ENCODE measurements around the gene PDE6C. TPM values are rescaled to one million over a fixed set of nuclear protein-coding genes. Genes with fewer than 3 reads are reported as not detected.

The PDE6C gene
- total RNA-seq, 1 donor from 2014 or later = not detected

DNA sequence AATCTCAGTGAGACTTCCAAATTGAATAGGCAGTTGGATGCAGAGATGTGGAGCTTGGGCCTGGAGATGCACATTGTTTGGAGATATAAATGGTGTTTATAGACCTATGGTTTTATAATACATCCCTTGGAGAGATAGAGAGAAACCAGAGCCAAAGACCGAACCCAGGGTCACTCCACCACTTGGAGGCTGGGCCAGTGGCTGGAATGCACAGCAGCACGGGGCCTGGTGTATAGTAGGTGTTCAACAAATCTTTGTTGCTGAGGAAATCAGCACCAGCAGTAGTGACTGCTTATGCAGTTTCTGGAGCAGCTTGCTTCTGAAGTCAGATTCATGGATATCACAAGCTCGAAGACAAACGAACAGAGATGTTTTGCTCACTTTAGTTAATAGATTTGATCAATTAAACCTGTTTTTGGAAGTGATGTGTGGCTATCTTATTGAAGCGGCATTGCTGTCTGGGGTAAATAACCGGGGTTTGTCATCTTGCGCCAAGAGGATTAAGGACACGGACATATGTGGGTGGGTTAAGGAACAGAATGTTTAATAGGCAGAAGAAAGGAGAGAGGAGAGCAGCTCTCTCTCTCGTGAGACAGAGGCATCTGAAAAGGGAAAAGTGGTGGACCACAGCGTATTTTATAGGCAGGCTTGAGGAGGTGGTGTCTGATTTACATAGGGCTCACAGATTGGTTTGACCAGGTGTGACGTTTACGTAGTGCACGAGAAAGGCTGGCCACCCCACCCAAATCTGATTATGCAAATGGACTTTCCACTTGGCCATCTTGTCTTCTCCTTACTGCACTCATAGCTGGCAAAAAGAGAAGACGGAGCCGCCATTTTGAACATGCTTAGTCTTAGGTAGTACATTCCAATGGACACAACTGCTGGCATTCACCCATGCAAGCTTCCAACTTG, 22.4 kb upstream of the PDE6C start:
- Mint-ChIP-seq H3K9me3 (no peaks in the 10 kb centered on the region), H3K4me3 (no peak overlapping the region), H3K27ac (no peak overlapping the region), H3K36me3 (no peaks in the 10 kb centered on the region), H3K27me3 (peaks cover 22% of the 10 kb centered on the region), H3K4me1 (ENCODE audit: unreplicated experiment) (peaks cover 4% of the 10 kb centered on the region)
- DNase-seq (ENCODE audit: extremely low spot score, unreplicated experiment) = no peak
- TF ChIP-seq, protein P1, sequence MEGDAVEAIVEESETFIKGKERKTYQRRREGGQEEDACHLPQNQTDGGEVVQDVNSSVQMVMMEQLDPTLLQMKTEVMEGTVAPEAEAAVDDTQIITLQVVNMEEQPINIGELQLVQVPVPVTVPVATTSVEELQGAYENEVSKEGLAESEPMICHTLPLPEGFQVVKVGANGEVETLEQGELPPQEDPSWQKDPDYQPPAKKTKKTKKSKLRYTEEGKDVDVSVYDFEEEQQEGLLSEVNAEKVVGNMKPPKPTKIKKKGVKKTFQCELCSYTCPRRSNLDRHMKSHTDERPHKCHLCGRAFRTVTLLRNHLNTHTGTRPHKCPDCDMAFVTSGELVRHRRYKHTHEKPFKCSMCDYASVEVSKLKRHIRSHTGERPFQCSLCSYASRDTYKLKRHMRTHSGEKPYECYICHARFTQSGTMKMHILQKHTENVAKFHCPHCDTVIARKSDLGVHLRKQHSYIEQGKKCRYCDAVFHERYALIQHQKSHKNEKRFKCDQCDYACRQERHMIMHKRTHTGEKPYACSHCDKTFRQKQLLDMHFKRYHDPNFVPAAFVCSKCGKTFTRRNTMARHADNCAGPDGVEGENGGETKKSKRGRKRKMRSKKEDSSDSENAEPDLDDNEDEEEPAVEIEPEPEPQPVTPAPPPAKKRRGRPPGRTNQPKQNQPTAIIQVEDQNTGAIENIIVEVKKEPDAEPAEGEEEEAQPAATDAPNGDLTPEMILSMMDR (conservative IDR thresholded peaks at IDR 0.05) = no peak

DNA sequence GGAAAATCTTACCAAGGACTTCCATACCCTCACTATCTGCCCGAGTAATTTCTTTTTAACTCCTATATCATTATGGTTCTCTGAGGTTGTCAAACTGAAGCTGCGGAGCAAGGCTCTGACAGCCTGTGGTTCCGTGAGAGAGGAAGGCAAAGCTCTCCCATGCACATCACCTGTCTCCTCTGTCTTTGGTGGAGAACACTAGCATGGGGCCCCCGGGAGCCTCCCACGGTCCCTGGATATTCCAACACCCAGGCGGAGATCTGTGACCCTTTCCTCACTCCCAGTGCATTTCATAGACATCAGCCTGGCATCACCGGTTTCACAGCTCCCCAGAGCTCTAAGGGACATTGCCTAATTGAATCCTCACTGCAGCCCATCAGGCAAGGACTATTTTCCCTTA, 21.7 kb upstream of the PDE6C start:
- peaks cover 26% of the 10 kb centered on the region for H3K27me3 Mint-ChIP-seq
- no peak overlapping the region for H3K27ac Mint-ChIP-seq
- no peaks in the 10 kb centered on the region for H3K9me3 Mint-ChIP-seq

DNA sequence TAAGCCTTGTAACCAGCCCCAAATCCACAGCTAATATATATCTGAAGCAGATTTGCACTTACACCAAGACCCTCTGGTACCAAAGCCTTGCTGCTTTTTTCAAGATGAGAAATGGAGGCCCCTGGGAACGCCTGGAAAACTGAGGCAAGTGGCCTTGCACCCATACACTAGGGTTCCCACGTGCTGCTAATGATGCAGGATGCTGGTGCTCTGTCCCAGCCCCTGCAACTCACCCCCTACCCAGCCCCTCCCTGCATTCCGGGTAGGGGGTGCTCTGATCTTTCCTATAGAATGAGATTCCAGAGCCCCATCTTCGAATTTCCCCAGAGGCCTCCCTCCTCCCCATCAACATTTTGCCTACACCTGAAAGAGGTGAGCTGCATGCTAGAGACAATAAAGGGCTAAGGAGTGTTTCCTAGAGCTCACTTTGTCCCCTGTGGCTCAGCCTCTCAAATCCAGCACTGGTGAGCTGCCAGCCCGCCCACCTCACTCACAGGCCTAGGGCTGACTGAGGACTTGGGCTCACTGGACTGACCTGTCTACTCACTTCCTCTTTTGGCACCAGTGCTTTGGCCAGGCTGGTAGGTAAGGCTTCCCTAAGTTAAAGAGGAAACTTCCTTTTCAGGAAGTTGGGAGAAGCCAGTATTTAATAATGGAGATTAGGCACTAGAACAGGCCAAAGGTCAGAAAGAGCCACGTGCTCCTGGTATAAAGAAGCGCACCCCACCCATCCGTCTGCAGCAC, 21.1 kb upstream of the PDE6C start:
- no peak overlapping the region for H3K27ac Mint-ChIP-seq
- H3K36me3 Mint-ChIP-seq = no peaks in the 10 kb centered on the region
- H3K9me3 Mint-ChIP-seq = no peaks in the 10 kb centered on the region
- DNase-seq (ENCODE audit: extremely low spot score, unreplicated experiment) = no peak
- H3K4me1 Mint-ChIP-seq (ENCODE audit: unreplicated experiment) = peaks cover 4% of the 10 kb centered on the region
- H3K4me3 Mint-ChIP-seq = no peak overlapping the region
- TF ChIP-seq, protein P1 (conservative IDR thresholded peaks at IDR 0.05) = no peak
- peaks cover 22% of the 10 kb centered on the region for H3K27me3 Mint-ChIP-seq

More for the DNA sequence above, 21.7 kb upstream of the PDE6C start:
- Mint-ChIP-seq H3K4me1 (ENCODE audit: unreplicated experiment) (peaks cover 4% of the 10 kb centered on the region), H3K36me3 (no peaks in the 10 kb centered on the region), H3K4me3 (no peak overlapping the region)
- TF ChIP-seq, protein P1 (conservative IDR thresholded peaks at IDR 0.05) = no peak
- no peak for DNase-seq (ENCODE audit: extremely low spot score, unreplicated experiment)

DNA sequence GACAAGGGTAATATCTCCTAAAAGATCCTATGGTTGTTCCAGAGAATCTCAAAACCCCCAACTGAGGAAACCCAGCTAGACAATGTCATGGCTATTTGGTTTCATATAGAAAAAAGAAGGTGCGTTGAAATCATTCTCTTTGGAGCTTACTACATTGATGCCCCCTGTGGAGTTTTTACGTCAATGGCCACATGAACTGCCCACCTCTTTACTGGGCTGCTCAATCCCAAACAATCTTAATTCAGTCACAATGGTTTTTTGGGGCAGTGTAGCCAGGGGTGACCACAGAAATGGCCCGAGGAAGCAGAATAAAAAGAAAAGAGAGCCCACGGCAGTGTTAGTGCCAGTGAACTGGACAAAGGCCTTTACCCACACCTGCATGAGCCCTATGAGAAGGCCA, 19.1 kb upstream of the PDE6C start:
- peaks cover 4% of the 10 kb centered on the region for H3K4me1 Mint-ChIP-seq (ENCODE audit: unreplicated experiment)
- H3K27ac Mint-ChIP-seq = no peak overlapping the region
- H3K27me3 Mint-ChIP-seq = peaks cover 30% of the 10 kb centered on the region
- TF ChIP-seq, protein P1 (conservative IDR thresholded peaks at IDR 0.05) = no peak
- no peak for DNase-seq (ENCODE audit: extremely low spot score, unreplicated experiment)
- H3K9me3 Mint-ChIP-seq = no peaks in the 10 kb centered on the region
- H3K36me3 Mint-ChIP-seq = no peaks in the 10 kb centered on the region
- H3K4me3 Mint-ChIP-seq = no peak overlapping the region

DNA sequence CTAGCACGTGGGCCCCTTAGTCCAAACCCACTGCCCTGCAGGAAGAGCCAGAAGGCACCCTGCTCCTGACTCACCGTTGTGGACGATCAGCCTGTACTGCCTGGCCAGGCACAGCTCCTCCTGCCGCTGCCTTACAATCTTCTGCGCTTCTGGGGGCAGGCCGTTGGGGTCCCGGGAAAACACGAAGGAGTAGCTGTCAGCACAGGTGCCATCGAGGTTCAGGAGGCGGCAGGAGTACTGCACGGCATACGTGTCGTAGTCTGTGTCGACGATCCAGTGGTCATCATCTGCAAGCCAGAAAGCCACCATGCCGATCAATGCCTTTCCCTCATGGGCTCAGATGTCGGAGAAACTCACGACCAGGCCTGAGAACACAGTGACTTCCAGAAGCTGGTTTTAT, 18.6 kb upstream of the PDE6C start:
- H3K4me3 Mint-ChIP-seq = no peak overlapping the region
- DNase-seq (ENCODE audit: extremely low spot score, unreplicated experiment) = no peak
- H3K4me1 Mint-ChIP-seq (ENCODE audit: unreplicated experiment) = peaks cover 4% of the 10 kb centered on the region
- H3K27ac Mint-ChIP-seq = no peak overlapping the region
- no peaks in the 10 kb centered on the region for H3K9me3 Mint-ChIP-seq
- TF ChIP-seq, protein P1 (conservative IDR thresholded peaks at IDR 0.05) = no peak
- H3K27me3 Mint-ChIP-seq = peaks cover 32% of the 10 kb centered on the region
- no peaks in the 10 kb centered on the region for H3K36me3 Mint-ChIP-seq
